Prostate gland (tissue), 2 donors: ENCODE data around the gene IDUA. TPM values are rescaled to one million over a fixed set of nuclear protein-coding genes. Genes with fewer than 3 reads are reported as not detected.

Source experiments
- DNase-seq: peaks from one replicate; pipeline ENCODE4 v3.0.0-alpha.2; 2019; ENCODE audit warnings: low spot score
- H3K27ac ChIP-seq, 2 donors: fragments of 200-600 bp; sonication (generic); 2 replicates each; pipeline ENCODE4 v1.5.1; 2017 to 2019
- H3K27me3 ChIP-seq: fragments of 200-600 bp; sonication (generic); replicated peaks from 2 replicates; pipeline ENCODE4 v1.5.1; 2019; ENCODE audit not compliant: insufficient read depth
- H3K36me3 ChIP-seq, 2 donors: fragments of 200-600 bp; sonication (generic); 1 replicate in 1 of 2; 2 replicates in 1 of 2; pipeline versions ENCODE4 v1.5.1 to v1.8.1; 2017 to 2019
- H3K4me1 ChIP-seq: fragments of 200-600 bp; sonication (generic); replicated peaks from 2 replicates; pipeline ENCODE4 v1.5.1; 2019
- H3K4me3 ChIP-seq, 2 donors: fragments of 200-600 bp; sonication (generic); 2 replicates each; pipeline ENCODE4 v1.5.1; 2017 to 2019
- H3K9me3 ChIP-seq: fragments of 200-600 bp; sonication (generic); 2 replicates; pipeline ENCODE4 v1.5.1; 2017
- CTCF ChIP-seq, 4 experiments: fragments of 200-600 bp in 2 of 4; fragments of 450-650 bp in 2 of 4; sonication (generic) in 2 of 4; IDR thresholded peaks; 1 replicate in 3 of 4; 2 replicates in 1 of 4; pipeline ENCODE4 v1.5.1; 2016 to 2019; ENCODE audit warnings: antibody characterized with exemption in 4 of 4, mild to moderate bottlenecking in 2 of 4, moderate library complexity in 2 of 4
- POLR2A ChIP-seq: fragments of 450-650 bp; IDR thresholded peaks from one replicate; pipeline ENCODE4 v1.6.1; 2016; ENCODE audit warnings: antibody characterized with exemption, mild to moderate bottlenecking
- POLR2AphosphoS5 ChIP-seq: sonication (generic); formaldehyde crosslinking; IDR thresholded peaks from one replicate; pipeline ENCODE4 v1.6.1; 2017; ENCODE audit warnings: antibody characterized with exemption
- WGBS: methylation state at CpG from one replicate; pipeline ENCODE4 v1.1.5; 2018; 5-methylcytosine and 5-hydroxymethylcytosine counted together
- intact Hi-C: fragments of 100-400 bp; cut with DNase I; formaldehyde crosslinking; loops from one replicate; pipeline ENCODE4 v1.14.2; 2022
- total RNA-seq, 2 donors: library from RNA; depleted of rRNA; stranded (reverse); fragments of >200 nt; gene quantifications; one replicate each; pipeline ENCODE4 v1.1.0, GENCODE V29; 2016

IDUA gene
- total RNA-seq, 2 donors from 2014 or later, result 53.6 to 56.8 TPM

GRCh38 chr4:985123-985830, 1.6 kb upstream of the IDUA start:
- no peaks in the 10 kb centered on the region for H3K9me3 ChIP-seq
- peaks cover 9% of the 10 kb centered on the region for H3K4me1 ChIP-seq
- no peaks in the 10 kb centered on the region for H3K36me3 ChIP-seq
- intact Hi-C loops, result no loop called here
- WGBS, result 25% methylated on average over 23 of the region's 23 CpGs
- DNase-seq, result peak; percentile 76
- peak overlapping the region in 1 of 2 donors; percentile 14 for H3K27ac ChIP-seq
- H3K4me3 ChIP-seq, result peak overlapping the region in 1 of 2 donors; percentile 8
- H3K27me3 ChIP-seq, result no peaks in the 10 kb centered on the region
- TF ChIP-seq CTCF (IDR thresholded peaks at IDR 0.05) (no peak), POLR2A (peak; percentile 41), POLR2AphosphoS5 (peak; percentile 51)

- Histone ChIP-seq H3K4me1 (peaks cover 9% of the 10 kb centered on the region), H3K9me3 (no peaks in the 10 kb centered on the region), H3K4me3 (peak overlapping the region; percentile 49 to 72), H3K36me3 (no peaks in the 10 kb centered on the region), H3K27ac (peak overlapping the region; percentile 57 to 65), H3K27me3 (no peaks in the 10 kb centered on the region)
- DNase-seq, result no peak
- intact Hi-C loops, result no loop called here
- TF ChIP-seq CTCF (IDR thresholded peaks at IDR 0.05) (no peak), POLR2AphosphoS5 (no peak), POLR2A (no peak)
- WGBS, result 3% methylated on average over 14 of the region's 14 CpGs
Observed at GRCh38 chr4:986428-986878, 391 bp upstream of the IDUA start.

GRCh38 chr4:987624-988513, 1.0 kb downstream of the IDUA start:
- WGBS, result 50% methylated on average over 36 of the region's 37 CpGs
- Histone ChIP-seq H3K4me3 (peak overlapping the region; percentile 49 to 72), H3K27me3 (no peaks in the 10 kb centered on the region), H3K36me3 (no peaks in the 10 kb centered on the region), H3K9me3 (no peaks in the 10 kb centered on the region), H3K4me1 (peaks cover 12% of the 10 kb centered on the region), H3K27ac (peak overlapping the region in 1 of 2 donors; percentile 65)
- intact Hi-C loops, result no loop called here
- DNase-seq, result no peak
- TF ChIP-seq CTCF (IDR thresholded peaks at IDR 0.05), result no peak
- TF ChIP-seq POLR2A, result no peak
- no peak for TF ChIP-seq POLR2AphosphoS5

GRCh38 chr4:988726-989721, 2.2 kb downstream of the IDUA start:
- no peak overlapping the region for H3K4me3 ChIP-seq
- TF ChIP-seq CTCF (IDR thresholded peaks at IDR 0.05), result no peak
- TF ChIP-seq POLR2AphosphoS5, result no peak
- no peak for TF ChIP-seq POLR2A
- peaks cover 16% of the 10 kb centered on the region for H3K4me1 ChIP-seq
- no peaks in the 10 kb centered on the region for H3K36me3 ChIP-seq
- H3K27ac ChIP-seq, result no peak overlapping the region
- 92% methylated on average over 66 of the region's 69 CpGs for WGBS
- intact Hi-C loops, result no loop called here
- H3K27me3 ChIP-seq, result no peaks in the 10 kb centered on the region
- no peak for DNase-seq
- no peaks in the 10 kb centered on the region for H3K9me3 ChIP-seq
